GM12891 (cell line): ENCODE results near the gene F7.

Experiments
- PAX5 ChIP-seq: IDR thresholded peaks from 2 replicates; pipeline ENCODE4 v1.6.1; 2011; ENCODE audit warnings: low read length, moderate library complexity, mild to moderate bottlenecking; ENCODE audit not compliant: insufficient read depth, severe bottlenecking
- POLR2A ChIP-seq: IDR thresholded peaks from 2 replicates; pipeline ENCODE4 v1.6.1; 2011; ENCODE audit warnings: low read depth, low read length, control low read depth
- POLR2AphosphoS5 ChIP-seq: IDR thresholded peaks from 2 replicates; pipeline ENCODE4 v1.6.1; 2011; ENCODE audit warnings: low read depth, low read length, control low read depth
- POU2F2 ChIP-seq: IDR thresholded peaks from 2 replicates; pipeline ENCODE4 v1.6.1; 2011; ENCODE audit warnings: low read depth, mild to moderate bottlenecking, control low read depth, low read length, moderate library complexity
- TAF1 ChIP-seq: IDR thresholded peaks from 2 replicates; pipeline ENCODE4 v1.6.1; 2011; ENCODE audit warnings: low read depth, low read length, control low read depth

DNA sequence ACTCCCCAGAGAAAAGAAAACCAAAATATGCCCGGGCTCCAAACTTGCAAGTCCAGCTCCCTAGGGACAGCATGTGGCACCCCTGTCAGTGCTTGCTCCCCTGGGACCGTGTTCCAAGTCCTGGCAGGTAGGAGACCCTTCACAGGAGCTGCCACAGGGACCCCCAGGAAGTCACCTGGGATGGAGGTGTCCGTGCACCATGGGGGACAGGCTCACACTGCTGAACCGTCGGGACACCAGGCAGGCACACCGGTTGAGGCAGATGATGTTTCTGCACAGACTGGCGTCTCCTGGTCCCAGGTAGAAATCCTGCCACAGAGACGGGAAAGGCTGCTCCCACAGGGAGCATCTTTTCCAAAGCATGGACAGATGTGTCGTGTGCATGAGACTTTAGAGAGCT lies 41.2 kb downstream of the F7 start:
- TF ChIP-seq PAX5 (no peak), POLR2AphosphoS5 (no peak), POLR2A (no peak), TAF1 (no peak), POU2F2 (no peak)
